Stimulated activated naive CD8-positive, alpha-beta T cell treated with anti-CD3 and anti-CD28 coated beads, Interleukin-15, amount 100 ng/mL, for 72 hours (primary cell): ENCODE measurements around the gene KCNMB1.
"Not testable (repeated sequence)": the region's sequence is repeated elsewhere in the genome, so short reads cannot be mapped to it uniquely, and the experiment has no call there.

Experiments
- ATAC-seq: fragments of 150-1000 bp; cut with Tn5 transposase; 2 replicates; pipeline ENCODE4 v1.10.0; 2021; ENCODE audit warnings: mild to moderate bottlenecking, moderate library complexity
- DNase-seq, 2 donors: peaks; one replicate each; pipeline ENCODE4 v3.0.0; 2021 to 2022
- H3K27ac Mint-ChIP-seq, 2 donors: one replicate each; pipeline ENCODE4 v1.8.0; 2022; ENCODE audit warnings: mild to moderate bottlenecking in 2 of 2, mixed read lengths in 2 of 2, moderate library complexity in 2 of 2
- H3K27me3 Mint-ChIP-seq: one replicate; pipeline ENCODE4 v1.8.0; 2022; ENCODE audit warnings: mixed read lengths
- H3K4me1 Mint-ChIP-seq: one replicate; pipeline ENCODE4 v1.8.0; 2022; ENCODE audit warnings: mild to moderate bottlenecking, mixed read lengths
- H3K4me3 Mint-ChIP-seq, 2 donors: one replicate each; pipeline ENCODE4 v1.8.0; 2022; ENCODE audit warnings: mild to moderate bottlenecking in 2 of 2, mixed read lengths in 2 of 2, moderate library complexity in 1 of 2
- H3K9me3 Mint-ChIP-seq, 2 donors: one replicate each; pipeline ENCODE4 v1.8.0; 2022; ENCODE audit warnings: mixed read lengths in 2 of 2

Gene KCNMB1

DNA sequence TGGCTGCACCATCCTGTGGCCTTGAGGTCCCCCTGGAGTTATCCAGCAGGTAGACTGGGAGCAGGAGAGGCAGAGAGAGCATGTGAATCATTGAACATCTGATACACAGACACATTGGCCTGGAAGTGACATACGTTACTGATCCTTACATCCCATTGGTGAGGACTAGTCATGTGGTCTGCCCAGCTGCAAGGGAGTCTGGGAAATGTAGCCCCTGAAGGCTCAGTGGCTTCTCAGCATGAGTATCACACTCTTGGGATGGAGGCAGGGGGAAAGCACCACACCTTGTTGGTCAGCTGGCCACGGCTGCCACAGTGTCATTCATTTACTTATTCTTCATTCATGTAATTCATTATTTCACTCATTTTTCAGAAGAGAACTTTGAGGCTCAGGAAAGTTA, 13.3 kb upstream of the KCNMB1 start:
- H3K9me3 Mint-ChIP-seq: peaks cover 0 to 7% of the 10 kb centered on the region in 2 donors
- H3K4me1 Mint-ChIP-seq: peaks cover 8% of the 10 kb centered on the region
- no peak overlapping the region for H3K4me3 Mint-ChIP-seq
- no peaks in the 10 kb centered on the region for H3K27me3 Mint-ChIP-seq
- H3K27ac Mint-ChIP-seq: no peak overlapping the region
- ATAC-seq (no peak), DNase-seq (no peak)

DNA sequence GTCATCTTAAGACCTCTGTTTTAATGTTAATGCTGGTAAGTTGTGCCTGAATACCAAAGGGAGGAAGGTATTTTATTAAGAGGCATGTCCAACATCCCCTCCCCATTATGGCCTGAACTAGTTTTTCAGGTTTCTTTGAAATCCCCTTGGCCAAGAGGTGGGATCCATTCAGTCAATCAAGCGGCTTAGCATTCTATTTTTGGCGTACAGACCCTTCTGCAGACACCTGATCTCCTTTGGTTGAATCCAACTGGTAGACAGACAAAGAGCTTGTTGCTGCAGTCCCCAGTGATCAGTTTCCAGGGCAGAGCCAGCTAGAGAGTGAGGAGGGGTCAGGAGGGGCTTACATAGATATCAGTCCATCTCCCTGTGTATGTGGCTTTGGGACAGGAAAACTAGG, 7.9 kb upstream of the KCNMB1 start:
- Mint-ChIP-seq H3K9me3 (peaks cover 0 to 2% of the 10 kb centered on the region in 2 donors), H3K27me3 (peaks cover 7% of the 10 kb centered on the region), H3K27ac (no peak overlapping the region), H3K4me1 (peaks cover 26% of the 10 kb centered on the region), H3K4me3 (no peak overlapping the region)
- DNase-seq (no peak), ATAC-seq (no peak)

GRCh38 chr5:170393958-170394357, 4.8 kb upstream of the KCNMB1 start:
- H3K9me3 Mint-ChIP-seq: no peaks in the 10 kb centered on the region
- peaks cover 7% of the 10 kb centered on the region for H3K27me3 Mint-ChIP-seq
- peak overlapping the region; percentile 3 to 48 for H3K27ac Mint-ChIP-seq
- H3K4me3 Mint-ChIP-seq: peak overlapping the region; percentile 27 to 50
- ATAC-seq (no peak), DNase-seq (no peak)
- H3K4me1 Mint-ChIP-seq: peaks cover 26% of the 10 kb centered on the region

DNA sequence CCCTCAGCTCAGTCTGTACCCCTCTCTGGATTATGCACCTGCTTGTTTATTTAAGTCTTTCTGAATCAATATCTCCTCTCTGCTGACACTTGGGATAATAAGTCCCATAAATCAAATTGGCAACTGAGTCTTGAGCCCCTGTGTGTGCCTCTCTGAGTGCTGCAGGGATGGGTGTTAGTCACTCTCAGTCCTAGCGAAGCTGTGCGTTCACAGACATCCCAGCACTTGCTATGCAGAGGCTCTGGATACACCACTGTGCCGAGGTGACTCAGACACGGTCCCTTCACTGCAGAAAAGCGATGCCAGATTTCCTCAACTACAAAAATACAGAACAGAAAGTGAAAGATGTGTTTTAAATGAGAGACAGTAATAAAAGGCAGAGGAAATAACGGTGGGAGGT, 4.1 kb upstream of the KCNMB1 start:
- peaks cover 10% of the 10 kb centered on the region for H3K27me3 Mint-ChIP-seq
- DNase-seq (peak; percentile 18 to 27), ATAC-seq (peak; percentile 87)
- H3K27ac Mint-ChIP-seq: peak overlapping the region in 1 of 2 donors; percentile 23
- H3K4me3 Mint-ChIP-seq: peak overlapping the region; percentile 37 to 50
- H3K4me1 Mint-ChIP-seq: peaks cover 28% of the 10 kb centered on the region
- no peaks in the 10 kb centered on the region for H3K9me3 Mint-ChIP-seq

GRCh38 chr5:170390472-170390871, 1.3 kb upstream of the KCNMB1 start:
- H3K27me3 Mint-ChIP-seq: peaks cover 12% of the 10 kb centered on the region

GRCh38 chr5:170389550-170389892, 354 bp upstream of the KCNMB1 start:
- Mint-ChIP-seq H3K27ac (no peak overlapping the region), H3K27me3 (peaks cover 12% of the 10 kb centered on the region)
- ATAC-seq: no peak

More at GRCh38 chr5:170390472-170390871, 1.3 kb upstream of the KCNMB1 start:
- DNase-seq (no peak), ATAC-seq (no peak)
- no peak overlapping the region for H3K4me3 Mint-ChIP-seq
- H3K27ac Mint-ChIP-seq: no peak overlapping the region
- H3K9me3 Mint-ChIP-seq: no peaks in the 10 kb centered on the region
- peaks cover 28% of the 10 kb centered on the region for H3K4me1 Mint-ChIP-seq

GRCh38 chr5:170387775-170388639, 1.2 kb downstream of the KCNMB1 start:
- H3K4me1 Mint-ChIP-seq: peaks cover 14% of the 10 kb centered on the region
- ATAC-seq (no peak), DNase-seq (no peak)
- H3K27me3 Mint-ChIP-seq: peaks cover 12% of the 10 kb centered on the region
- no peaks in the 10 kb centered on the region for H3K9me3 Mint-ChIP-seq
- H3K4me3 Mint-ChIP-seq: no peak overlapping the region
- H3K27ac Mint-ChIP-seq: no peak overlapping the region

More at GRCh38 chr5:170389550-170389892, 354 bp upstream of the KCNMB1 start:
- Mint-ChIP-seq H3K4me3 (no peak overlapping the region), H3K4me1 (peaks cover 28% of the 10 kb centered on the region), H3K9me3 (no peaks in the 10 kb centered on the region)
- DNase-seq: no peak

GRCh38 chr5:170386743-170387395, 2.3 kb downstream of the KCNMB1 start:
- Mint-ChIP-seq H3K4me1 (peaks cover 10% of the 10 kb centered on the region), H3K9me3 (no peaks in the 10 kb centered on the region), H3K27ac (no peak overlapping the region), H3K4me3 (no peak overlapping the region), H3K27me3 (peaks cover 12% of the 10 kb centered on the region)
- no peak for ATAC-seq
- no peak for DNase-seq

DNA sequence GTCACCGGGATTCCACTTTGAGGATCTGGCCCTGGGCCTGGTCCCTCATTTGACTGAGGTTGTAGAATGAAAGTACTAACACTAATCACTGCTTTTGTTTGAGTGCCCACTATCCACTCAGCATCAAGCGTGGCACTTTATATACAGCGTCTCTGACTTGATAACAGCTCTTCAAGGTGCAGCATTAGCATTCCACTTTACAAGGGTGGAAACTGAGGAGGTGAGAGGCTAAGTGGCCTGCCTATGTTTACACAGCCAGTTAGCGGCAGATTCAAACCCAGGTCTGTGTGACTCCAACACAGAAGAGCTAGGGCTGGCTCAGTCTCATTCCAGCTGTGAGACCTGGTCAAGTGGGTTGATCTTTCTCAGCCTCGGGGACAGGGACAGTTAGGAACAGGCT, 5.9 kb downstream of the KCNMB1 start:
- Mint-ChIP-seq H3K27me3 (peaks cover 8% of the 10 kb centered on the region), H3K4me3 (no peak overlapping the region), H3K4me1 (no peaks in the 10 kb centered on the region), H3K27ac (no peak overlapping the region), H3K9me3 (no peaks in the 10 kb centered on the region)
- no peak for ATAC-seq
- no peak for DNase-seq

- no peak overlapping the region for H3K27ac Mint-ChIP-seq
- DNase-seq (no peak), ATAC-seq (no peak)
- no peaks in the 10 kb centered on the region for H3K4me1 Mint-ChIP-seq
- H3K4me3 Mint-ChIP-seq: no peak overlapping the region
- peaks cover 4% of the 10 kb centered on the region for H3K27me3 Mint-ChIP-seq
- H3K9me3 Mint-ChIP-seq: no peaks in the 10 kb centered on the region
These were observed 6.4 kb downstream of the KCNMB1 start for GRCh38 chr5:170382790-170383189.

- ATAC-seq: no peak
- no peaks in the 10 kb centered on the region for H3K27me3 Mint-ChIP-seq
- H3K9me3 Mint-ChIP-seq: peaks cover 0 to 6% of the 10 kb centered on the region in 2 donors
- no peaks in the 10 kb centered on the region for H3K4me1 Mint-ChIP-seq
- H3K4me3 Mint-ChIP-seq: no peak overlapping the region
- DNase-seq: no peak
- H3K27ac Mint-ChIP-seq: no peak overlapping the region
These were observed 8.7 kb downstream of the KCNMB1 start for GRCh38 chr5:170380361-170380951.

GRCh38 chr5:170378740-170379139, 10.4 kb downstream of the KCNMB1 start:
- no peak overlapping the region for H3K27ac Mint-ChIP-seq
- H3K4me1 Mint-ChIP-seq: no peaks in the 10 kb centered on the region
- H3K9me3 Mint-ChIP-seq: peaks cover 0 to 6% of the 10 kb centered on the region in 2 donors
- no peak for DNase-seq
- ATAC-seq: no peak
- H3K4me3 Mint-ChIP-seq: no peak overlapping the region
- H3K27me3 Mint-ChIP-seq: no peaks in the 10 kb centered on the region

DNA sequence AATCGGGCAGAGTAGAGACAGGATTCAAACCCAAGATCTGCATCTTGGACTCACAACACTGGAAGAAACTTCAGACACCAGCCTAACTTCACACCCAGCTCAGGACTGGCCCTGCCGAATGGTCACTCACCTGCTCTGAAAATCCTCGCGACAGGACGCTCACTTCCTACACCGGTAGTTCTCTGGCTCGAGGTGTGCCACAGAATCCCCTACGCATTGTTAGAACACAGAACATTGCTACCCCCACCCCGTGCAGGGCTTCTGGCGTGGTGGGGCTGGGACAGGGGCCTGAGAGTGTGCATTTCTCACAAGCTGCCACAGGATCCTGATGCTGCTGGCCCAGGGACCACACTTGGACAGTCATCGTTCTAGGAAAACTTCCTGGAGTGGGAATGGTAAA, 12.1 kb downstream of the KCNMB1 start:
- no peaks in the 10 kb centered on the region for H3K4me1 Mint-ChIP-seq
- peaks cover 8% of the 10 kb centered on the region for H3K27me3 Mint-ChIP-seq
- ATAC-seq: no peak
- H3K27ac Mint-ChIP-seq: no peak overlapping the region
- peaks cover 0 to 6% of the 10 kb centered on the region in 2 donors for H3K9me3 Mint-ChIP-seq
- H3K4me3 Mint-ChIP-seq: no peak overlapping the region
- no peak for DNase-seq

- not testable (repeated sequence) for H3K27me3 Mint-ChIP-seq, ATAC-seq, H3K4me1 Mint-ChIP-seq, DNase-seq, H3K4me3 Mint-ChIP-seq, H3K27ac Mint-ChIP-seq, H3K9me3 Mint-ChIP-seq
These were observed 12.6 kb downstream of the KCNMB1 start for GRCh38 chr5:170376526-170376925.

DNA sequence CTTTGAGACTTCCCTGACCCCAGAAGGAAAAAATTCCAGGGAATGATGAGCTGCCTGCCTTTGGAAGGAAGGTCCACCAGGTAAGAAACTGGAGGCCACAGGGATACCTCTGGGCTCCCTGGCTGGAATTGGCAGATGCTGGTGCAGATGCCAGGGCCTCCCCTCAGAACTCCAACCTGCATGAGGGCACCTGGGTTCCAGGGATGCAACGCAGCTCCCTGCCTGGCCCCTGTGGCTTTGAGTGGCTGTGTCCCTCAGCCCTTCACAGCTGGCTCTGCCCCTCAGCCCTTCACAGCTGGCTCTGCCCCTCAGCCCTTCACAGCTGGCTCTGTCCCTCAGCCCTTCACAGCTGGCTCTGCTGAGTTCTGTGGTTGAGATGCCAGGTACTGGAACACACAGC, 13.9 kb downstream of the KCNMB1 start:
- peaks cover 0 to 6% of the 10 kb centered on the region in 2 donors for H3K9me3 Mint-ChIP-seq
- H3K27me3 Mint-ChIP-seq: peaks cover 8% of the 10 kb centered on the region
- ATAC-seq (no peak), DNase-seq (no peak)
- H3K4me1 Mint-ChIP-seq: no peaks in the 10 kb centered on the region
- no peak overlapping the region for H3K27ac Mint-ChIP-seq
- no peak overlapping the region for H3K4me3 Mint-ChIP-seq

DNA sequence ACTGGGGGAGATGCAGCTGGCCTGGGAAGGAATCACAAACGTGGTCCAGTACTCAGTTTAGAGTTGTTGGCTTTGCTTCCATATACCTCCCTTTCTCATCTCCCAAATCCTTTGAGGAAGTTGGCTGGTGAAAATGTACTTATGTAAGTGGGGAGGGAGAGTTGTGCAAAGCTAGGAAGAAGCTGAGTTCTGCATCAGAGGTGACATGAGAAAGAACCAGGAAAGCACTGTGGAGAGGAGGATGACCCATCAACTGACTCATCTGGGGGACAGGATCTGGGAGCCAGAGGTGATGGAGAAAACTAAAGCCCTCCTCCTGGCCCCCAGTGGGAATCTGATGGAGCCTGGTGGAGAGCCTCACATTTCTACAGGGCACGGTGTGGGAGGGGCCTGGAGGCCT, 16.2 kb downstream of the KCNMB1 start:
- Mint-ChIP-seq H3K27ac (no peak overlapping the region), H3K9me3 (peaks cover 0 to 6% of the 10 kb centered on the region in 2 donors), H3K4me1 (no peaks in the 10 kb centered on the region), H3K4me3 (no peak overlapping the region), H3K27me3 (peaks cover 8% of the 10 kb centered on the region)
- no peak for ATAC-seq
- no peak for DNase-seq
